ENCODE measurements around the gene STK24.

The STK24 gene

DNA sequence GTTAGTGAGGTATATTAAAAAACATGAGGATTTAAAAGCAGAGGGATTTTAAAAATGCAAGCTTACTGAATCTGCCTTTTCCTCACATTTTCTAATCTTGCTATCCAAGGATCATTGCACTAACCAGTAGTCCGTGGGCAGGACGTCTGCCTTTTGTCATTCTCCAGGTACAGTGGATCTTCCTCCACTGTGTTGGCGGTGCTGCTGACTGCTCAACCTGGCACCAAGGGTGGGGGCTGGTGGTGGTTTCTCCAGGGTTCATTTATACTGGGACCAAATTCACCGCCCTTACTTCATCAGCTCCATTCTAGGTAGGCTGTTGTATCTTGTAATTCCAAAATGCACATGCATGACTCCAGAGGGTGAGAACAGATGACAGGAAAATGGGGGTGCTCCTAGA, 169.3 kb downstream of the STK24 start:
- Histone ChIP-seq H3K36me3 (ENCODE audit: insufficient read depth, low read length) (no peaks in the 10 kb centered on the region), H3K4me1 (ENCODE audit: insufficient read depth, low read length, poor library complexity, severe bottlenecking) (peaks cover 10% of the 10 kb centered on the region), H3F3A (ENCODE audit: low read depth) (no peaks in the 10 kb centered on the region), H3K4me3 (ENCODE audit: low read length, poor library complexity, severe bottlenecking) (no peak overlapping the region), H3K9me2 (replicated peaks; ENCODE audit: low read depth, low read length) (no peaks in the 10 kb centered on the region), H3K9me3 (ENCODE audit: insufficient read depth, low read depth, low read length) (no peaks in the 10 kb centered on the region), H3K79me2 (ENCODE audit: insufficient read depth, low read length) (no peaks in the 10 kb centered on the region), H3K27me3 (ENCODE audit: insufficient read depth, low read length, poor library complexity, severe bottlenecking) (no peaks in the 10 kb centered on the region), H3K4me2 (ENCODE audit: low read depth, low read length, poor library complexity, severe bottlenecking) (no peak overlapping the region), H3K9ac (ENCODE audit: low read depth, low read length, poor library complexity, severe bottlenecking) (no peak overlapping the region), H4K20me1 (ENCODE audit: insufficient read depth, low read length, poor library complexity, severe bottlenecking) (no peaks in the 10 kb centered on the region), H2AFZ (ENCODE audit: low read length) (no peak overlapping the region)
- TF ChIP-seq, protein P1, sequence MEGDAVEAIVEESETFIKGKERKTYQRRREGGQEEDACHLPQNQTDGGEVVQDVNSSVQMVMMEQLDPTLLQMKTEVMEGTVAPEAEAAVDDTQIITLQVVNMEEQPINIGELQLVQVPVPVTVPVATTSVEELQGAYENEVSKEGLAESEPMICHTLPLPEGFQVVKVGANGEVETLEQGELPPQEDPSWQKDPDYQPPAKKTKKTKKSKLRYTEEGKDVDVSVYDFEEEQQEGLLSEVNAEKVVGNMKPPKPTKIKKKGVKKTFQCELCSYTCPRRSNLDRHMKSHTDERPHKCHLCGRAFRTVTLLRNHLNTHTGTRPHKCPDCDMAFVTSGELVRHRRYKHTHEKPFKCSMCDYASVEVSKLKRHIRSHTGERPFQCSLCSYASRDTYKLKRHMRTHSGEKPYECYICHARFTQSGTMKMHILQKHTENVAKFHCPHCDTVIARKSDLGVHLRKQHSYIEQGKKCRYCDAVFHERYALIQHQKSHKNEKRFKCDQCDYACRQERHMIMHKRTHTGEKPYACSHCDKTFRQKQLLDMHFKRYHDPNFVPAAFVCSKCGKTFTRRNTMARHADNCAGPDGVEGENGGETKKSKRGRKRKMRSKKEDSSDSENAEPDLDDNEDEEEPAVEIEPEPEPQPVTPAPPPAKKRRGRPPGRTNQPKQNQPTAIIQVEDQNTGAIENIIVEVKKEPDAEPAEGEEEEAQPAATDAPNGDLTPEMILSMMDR (conservative IDR thresholded peaks at IDR 0.05; ENCODE audit: low read length): no peak
- TF ChIP-seq EZH2phosphoT487 (IDR thresholded peaks at IDR 0.05; ENCODE audit: borderline replicate concordance): no peak

DNA sequence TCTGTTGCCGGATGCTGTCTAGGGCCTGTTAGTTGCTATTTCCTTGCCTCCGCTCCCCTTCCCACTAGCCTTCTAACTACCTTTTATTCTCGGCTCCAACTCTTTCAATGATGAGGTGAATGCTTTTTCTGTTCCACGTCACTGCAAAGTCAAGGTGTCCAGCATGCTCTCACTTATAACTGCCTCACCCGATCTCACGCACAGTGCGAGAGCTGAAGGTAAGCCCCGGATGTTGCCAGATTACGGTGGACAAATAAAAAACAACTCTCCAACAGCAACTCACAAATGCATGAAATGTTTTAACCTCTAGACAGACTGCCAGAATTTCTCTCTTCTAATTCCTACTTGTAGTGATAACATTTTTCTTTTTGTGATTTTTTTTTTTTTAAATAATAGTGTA, 169.9 kb downstream of the STK24 start:
- Histone ChIP-seq H3K9me2 (replicated peaks; ENCODE audit: low read depth, low read length) (no peaks in the 10 kb centered on the region), H2AFZ (ENCODE audit: low read length) (no peak overlapping the region), H3K79me2 (ENCODE audit: insufficient read depth, low read length) (no peaks in the 10 kb centered on the region), H3K4me2 (ENCODE audit: low read depth, low read length, poor library complexity, severe bottlenecking) (no peak overlapping the region), H3K4me3 (ENCODE audit: low read length, poor library complexity, severe bottlenecking) (no peak overlapping the region), H3K36me3 (ENCODE audit: insufficient read depth, low read length) (no peaks in the 10 kb centered on the region), H3K9ac (ENCODE audit: low read depth, low read length, poor library complexity, severe bottlenecking) (no peak overlapping the region), H3F3A (ENCODE audit: low read depth) (no peaks in the 10 kb centered on the region), H4K20me1 (ENCODE audit: insufficient read depth, low read length, poor library complexity, severe bottlenecking) (no peaks in the 10 kb centered on the region), H3K27me3 (ENCODE audit: insufficient read depth, low read length, poor library complexity, severe bottlenecking) (no peaks in the 10 kb centered on the region), H3K9me3 (ENCODE audit: insufficient read depth, low read depth, low read length) (no peaks in the 10 kb centered on the region), H3K4me1 (ENCODE audit: insufficient read depth, low read length, poor library complexity, severe bottlenecking) (peaks cover 4% of the 10 kb centered on the region)
- no peak for TF ChIP-seq EZH2phosphoT487 (IDR thresholded peaks at IDR 0.05; ENCODE audit: borderline replicate concordance)
- TF ChIP-seq, protein P1 (conservative IDR thresholded peaks at IDR 0.05; ENCODE audit: low read length): no peak

DNA sequence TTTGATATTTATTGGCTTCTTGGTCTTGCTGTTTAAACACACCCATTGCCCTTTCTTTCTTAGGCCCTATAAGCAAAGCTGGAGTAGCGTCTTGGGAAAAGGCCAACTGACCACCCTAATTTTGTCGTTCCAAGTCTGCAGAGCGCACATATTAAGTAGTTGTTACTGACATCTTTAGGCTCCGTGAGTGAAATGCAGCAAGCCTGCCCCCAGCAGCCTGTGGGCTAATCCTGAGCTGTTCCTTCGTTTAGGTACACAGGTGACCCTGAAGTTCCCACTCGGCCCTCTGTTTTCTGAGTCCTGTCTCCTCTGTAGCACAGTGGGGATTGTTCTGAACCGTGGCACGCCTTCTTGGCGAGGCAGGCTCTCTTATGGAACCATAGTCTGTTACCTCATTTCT, 170.5 kb downstream of the STK24 start:
- Histone ChIP-seq H3K9me2 (replicated peaks; ENCODE audit: low read depth, low read length) (no peaks in the 10 kb centered on the region), H3K4me2 (ENCODE audit: low read depth, low read length, poor library complexity, severe bottlenecking) (no peak overlapping the region), H3K9ac (ENCODE audit: low read depth, low read length, poor library complexity, severe bottlenecking) (no peak overlapping the region), H4K20me1 (ENCODE audit: insufficient read depth, low read length, poor library complexity, severe bottlenecking) (no peaks in the 10 kb centered on the region), H3K36me3 (ENCODE audit: insufficient read depth, low read length) (no peaks in the 10 kb centered on the region), H3K9me3 (ENCODE audit: insufficient read depth, low read depth, low read length) (no peaks in the 10 kb centered on the region), H3K79me2 (ENCODE audit: insufficient read depth, low read length) (no peaks in the 10 kb centered on the region), H2AFZ (ENCODE audit: low read length) (no peak overlapping the region), H3K4me3 (ENCODE audit: low read length, poor library complexity, severe bottlenecking) (no peak overlapping the region), H3K4me1 (ENCODE audit: insufficient read depth, low read length, poor library complexity, severe bottlenecking) (no peaks in the 10 kb centered on the region), H3K27me3 (ENCODE audit: insufficient read depth, low read length, poor library complexity, severe bottlenecking) (no peaks in the 10 kb centered on the region), H3F3A (ENCODE audit: low read depth) (no peaks in the 10 kb centered on the region)
- no peak for TF ChIP-seq EZH2phosphoT487 (IDR thresholded peaks at IDR 0.05; ENCODE audit: borderline replicate concordance)
- TF ChIP-seq, protein P1 (conservative IDR thresholded peaks at IDR 0.05; ENCODE audit: low read length): no peak

All from Loucy (cell line).